GM18505 (cell line): ENCODE data around the gene TENT4A.

Experiments
- ATAC-seq: cut with Tn5 transposase; IDR thresholded peaks from one replicate; pipeline ENCODE4 v1.9.1; 2021; ENCODE audit not compliant: unreplicated experiment
- POLR2A ChIP-seq: IDR thresholded peaks from 4 replicates; pipeline ENCODE4 v1.6.1; 2011; ENCODE audit warnings: borderline replicate concordance; ENCODE audit not compliant: insufficient read depth, insufficient read length; ENCODE audit errors: extremely low read depth

Gene TENT4A

DNA sequence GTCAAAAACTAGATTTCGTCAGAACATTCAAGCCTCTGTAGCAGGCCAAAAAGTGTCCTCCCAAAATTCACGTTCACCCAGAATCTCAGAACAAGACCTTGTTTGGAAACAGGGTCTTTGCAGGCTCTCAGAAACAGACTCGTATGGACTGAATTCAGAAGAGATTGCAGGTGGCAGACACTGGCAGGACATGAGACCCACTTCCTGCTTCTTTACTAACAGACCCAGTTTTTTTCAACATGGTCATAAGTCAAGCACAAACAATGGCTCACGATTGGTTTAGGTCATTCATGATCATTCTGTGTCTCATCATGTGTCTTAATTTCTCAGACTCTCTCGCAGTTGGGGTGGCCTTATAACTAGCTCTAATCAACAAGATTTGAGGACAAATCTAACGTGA lies 5.4 kb upstream of the TENT4A start:
- no peak for TF ChIP-seq POLR2A
- ATAC-seq, result no peak

DNA sequence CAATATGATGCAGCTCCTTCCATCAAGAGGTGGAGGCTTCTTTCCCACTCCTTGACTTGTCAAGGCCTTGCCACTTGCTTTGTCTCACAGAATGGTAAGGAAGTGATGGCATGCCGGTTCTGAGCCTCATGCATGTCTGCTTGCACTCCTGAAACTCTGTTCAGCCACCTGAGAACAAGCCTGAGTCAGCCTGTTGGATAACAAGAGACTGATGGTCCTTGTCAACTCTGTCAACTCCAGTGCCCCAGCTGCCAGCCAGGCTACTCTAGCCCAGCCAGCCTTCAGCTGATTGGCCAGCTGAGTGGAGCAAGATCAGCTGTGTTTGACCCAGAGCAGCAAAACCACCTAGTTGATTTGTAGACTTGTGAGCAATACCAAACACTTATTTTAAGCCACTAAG lies 4.4 kb upstream of the TENT4A start:
- no peak for TF ChIP-seq POLR2A
- ATAC-seq, result no peak

DNA sequence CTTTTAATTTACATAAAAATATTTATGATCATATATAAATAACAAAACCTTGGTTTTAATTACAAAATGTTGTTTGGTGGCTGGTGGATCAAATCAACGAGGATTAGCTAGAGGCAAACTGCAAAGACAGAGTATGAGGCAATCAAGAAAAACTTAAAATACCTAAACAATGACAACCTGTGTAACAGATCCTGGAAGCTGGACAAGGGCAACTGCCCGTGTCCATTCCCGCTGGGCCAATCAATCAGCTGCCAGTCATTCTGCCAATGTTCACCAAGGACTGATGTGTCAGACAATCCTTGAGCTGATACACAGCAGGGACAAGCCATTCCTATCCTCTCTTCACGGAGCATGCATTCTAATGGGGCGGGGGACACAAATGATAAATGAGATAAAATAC lies 3.2 kb upstream of the TENT4A start:
- no peak for TF ChIP-seq POLR2A
- ATAC-seq, result no peak

DNA sequence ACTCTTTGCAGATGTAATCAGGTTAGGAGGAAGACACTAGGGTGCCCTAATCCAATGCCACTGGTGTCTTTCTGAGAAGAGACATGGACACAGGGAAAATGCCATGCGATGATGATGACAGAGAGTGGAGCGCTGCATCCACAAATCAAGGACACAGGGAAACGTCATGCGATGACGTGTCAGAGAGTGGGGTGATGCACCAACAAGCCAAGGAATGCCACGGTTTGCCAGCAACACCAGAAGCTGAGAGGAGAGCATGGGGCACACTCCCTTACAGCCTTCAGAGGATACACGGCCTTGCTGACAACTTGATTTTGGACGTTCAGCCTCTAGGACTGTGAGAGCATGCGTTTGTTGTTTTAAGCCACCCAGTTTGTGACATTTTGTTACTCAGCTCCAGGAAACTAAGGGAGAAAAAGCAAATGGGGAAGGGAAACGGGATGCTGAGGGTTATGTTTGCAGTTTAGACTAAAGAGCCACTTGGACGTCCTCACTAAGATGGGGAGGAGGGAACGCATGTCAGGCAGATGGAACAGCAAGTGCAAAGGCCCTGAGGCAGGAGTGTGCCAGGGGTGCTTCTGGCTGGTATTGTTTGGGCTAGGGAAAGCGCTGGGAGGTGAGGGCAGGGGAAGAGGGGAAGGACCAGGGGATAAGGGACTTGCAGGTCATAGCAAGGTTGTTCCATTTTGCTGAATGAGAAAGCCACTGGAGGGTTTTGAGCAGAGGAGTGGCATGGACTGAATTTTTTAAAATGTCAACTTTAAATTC lies 2.5 kb upstream of the TENT4A start:
- no peak for TF ChIP-seq POLR2A
- ATAC-seq, result no peak

DNA sequence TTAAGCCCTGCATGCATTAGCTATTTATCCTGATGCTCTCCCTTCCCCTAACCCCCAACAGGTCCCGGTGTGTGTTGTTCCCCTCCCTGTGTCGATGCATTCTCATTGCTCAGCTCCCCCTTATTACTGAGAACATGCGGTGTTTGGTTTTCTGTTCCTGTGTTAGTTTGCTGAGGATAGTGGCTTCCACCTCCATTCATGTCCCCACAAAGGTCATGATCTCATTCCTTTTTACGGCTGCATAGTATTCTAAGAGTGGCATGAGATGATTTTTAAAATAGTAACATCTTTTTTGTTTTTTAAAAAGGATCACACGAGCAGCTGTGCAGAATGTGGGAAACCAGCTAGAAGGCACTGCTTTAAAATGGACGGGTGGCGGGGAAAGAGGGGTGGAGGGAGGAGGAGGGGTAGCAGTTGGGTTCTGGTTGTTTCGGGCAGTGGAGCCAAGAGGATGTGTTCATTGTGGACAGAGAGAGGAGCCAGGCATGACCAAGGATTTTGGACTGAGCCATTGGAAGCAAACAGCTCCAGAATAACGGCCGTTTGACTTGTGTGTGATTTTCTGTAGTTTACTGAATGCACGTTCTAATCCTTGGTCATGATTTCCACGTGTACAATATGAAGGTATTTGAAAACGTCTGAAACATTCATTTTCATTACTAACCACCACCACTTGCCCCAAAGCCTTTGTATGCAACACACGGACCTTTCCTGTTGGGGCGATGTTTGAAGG lies 1.7 kb upstream of the TENT4A start:
- ATAC-seq, result no peak

DNA sequence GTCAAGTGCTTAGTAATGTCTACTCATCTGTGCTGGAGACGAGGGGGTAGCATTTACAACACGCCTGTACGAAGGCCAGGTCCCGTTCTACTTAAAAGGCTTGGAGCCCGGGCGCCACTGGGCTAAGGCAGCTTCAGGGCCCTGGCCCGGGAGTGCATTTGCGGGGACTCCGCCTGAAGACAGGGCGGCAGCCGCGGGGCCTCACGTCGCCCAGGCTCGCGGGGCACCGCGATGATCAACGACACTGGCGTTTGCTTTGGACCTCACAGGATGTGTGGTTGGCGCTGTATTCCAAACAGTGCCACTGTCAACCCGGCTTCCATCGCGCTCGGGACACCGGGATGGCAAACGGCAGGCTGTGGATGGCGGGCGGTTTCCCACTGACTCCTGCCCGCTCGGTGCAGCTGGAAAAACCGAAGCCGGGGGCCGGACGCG lies 1.1 kb upstream of the TENT4A start:
- ATAC-seq, result peak; percentile 14
- peak; percentile 24 for TF ChIP-seq POLR2A

More for the DNA sequence above, 1.7 kb upstream of the TENT4A start:
- no peak for TF ChIP-seq POLR2A

DNA sequence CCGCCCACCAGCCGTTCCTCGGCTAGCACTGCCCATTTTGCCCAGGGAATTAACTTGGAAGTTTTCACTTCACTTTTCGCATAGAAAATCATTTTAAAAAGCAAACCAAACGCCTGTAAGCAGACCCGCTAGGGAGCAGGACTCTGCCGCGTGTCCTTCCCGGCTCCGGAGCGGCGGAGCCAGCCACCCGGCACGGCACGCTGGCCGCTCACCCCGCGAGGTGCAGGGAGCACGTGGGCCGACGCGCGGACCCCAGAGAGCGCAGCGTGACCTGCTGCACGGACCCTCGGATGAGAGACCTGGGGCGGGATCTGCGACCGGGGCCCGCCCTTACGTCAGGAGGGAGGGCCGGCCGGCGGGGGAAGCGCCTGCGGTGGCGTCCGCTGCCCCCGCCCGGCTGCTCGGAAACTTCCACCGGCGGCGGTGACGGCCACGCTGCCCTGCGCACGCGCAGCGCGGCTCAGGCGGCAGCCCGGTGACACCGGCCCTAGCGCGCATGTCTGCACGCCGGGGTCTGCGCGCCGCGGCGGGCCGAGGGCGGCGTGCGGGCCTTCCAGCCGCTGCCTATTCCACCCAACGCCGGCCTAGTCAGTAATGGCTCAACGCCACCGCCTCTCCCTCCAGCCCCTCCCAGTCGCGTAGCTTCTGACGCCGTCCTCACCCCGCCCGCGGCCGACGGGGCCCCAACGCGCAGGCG lies 507 bp upstream of the TENT4A start:
- peak; percentile 61 for ATAC-seq
- peak; percentile 70 for TF ChIP-seq POLR2A

DNA sequence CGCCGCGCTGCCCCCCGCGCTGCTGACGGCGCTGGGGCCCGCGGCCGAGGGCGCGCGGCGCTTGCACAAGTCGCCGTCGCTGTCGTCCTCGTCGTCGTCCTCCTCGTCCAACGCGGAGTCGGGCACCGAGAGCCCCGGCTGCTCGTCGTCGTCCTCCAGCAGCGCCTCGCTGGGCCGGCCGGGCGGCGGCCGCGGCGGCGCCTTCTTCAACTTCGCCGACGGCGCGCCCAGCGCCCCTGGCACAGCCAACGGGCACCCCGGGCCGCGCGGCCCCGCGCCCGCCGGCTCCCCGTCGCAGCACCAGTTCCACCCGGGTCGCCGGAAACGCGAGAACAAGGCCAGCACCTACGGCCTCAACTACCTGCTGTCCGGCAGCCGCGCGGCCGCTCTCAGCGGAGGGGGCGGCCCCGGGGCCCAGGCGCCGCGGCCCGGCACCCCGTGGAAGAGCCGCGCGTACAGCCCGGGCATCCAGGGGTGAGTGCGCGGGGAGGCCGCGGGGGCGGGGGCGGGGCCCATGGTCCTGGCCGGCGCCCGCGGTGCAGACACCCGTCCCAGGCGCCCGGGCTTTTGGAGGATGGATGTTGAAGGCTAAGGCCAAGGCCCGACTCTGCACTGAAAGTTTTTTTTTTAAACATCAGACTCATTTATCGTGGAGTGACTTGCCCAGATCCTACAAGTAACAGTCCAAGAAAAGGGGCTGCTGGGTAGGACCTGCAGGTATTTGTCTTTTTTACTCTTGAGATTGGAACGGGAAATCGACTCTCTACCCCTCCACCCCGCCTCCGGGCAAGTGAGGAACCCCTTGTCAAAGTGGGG lies 1.2 kb downstream of the TENT4A start:
- ATAC-seq, result no peak
- TF ChIP-seq POLR2A, result no peak

DNA sequence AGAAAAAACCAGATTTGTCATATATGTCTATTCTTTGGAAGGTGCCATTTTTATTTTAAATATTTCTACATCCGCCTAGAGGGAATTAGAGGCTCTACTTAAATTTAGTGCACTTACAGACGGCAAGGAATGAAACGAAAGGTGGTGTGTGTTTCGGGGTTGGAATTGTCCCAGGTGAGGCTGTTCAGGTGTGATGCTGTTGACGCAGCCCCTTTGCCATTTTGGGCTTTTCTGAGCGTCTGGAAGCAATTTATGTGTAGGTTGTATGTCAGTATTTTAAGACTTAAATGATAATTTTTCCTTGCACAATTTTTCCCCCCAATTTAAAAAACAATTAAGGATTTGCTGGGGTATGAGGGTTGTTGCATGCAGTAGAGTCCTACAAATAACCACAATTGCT lies 2.0 kb downstream of the TENT4A start:
- no peak for ATAC-seq
- no peak for TF ChIP-seq POLR2A

DNA sequence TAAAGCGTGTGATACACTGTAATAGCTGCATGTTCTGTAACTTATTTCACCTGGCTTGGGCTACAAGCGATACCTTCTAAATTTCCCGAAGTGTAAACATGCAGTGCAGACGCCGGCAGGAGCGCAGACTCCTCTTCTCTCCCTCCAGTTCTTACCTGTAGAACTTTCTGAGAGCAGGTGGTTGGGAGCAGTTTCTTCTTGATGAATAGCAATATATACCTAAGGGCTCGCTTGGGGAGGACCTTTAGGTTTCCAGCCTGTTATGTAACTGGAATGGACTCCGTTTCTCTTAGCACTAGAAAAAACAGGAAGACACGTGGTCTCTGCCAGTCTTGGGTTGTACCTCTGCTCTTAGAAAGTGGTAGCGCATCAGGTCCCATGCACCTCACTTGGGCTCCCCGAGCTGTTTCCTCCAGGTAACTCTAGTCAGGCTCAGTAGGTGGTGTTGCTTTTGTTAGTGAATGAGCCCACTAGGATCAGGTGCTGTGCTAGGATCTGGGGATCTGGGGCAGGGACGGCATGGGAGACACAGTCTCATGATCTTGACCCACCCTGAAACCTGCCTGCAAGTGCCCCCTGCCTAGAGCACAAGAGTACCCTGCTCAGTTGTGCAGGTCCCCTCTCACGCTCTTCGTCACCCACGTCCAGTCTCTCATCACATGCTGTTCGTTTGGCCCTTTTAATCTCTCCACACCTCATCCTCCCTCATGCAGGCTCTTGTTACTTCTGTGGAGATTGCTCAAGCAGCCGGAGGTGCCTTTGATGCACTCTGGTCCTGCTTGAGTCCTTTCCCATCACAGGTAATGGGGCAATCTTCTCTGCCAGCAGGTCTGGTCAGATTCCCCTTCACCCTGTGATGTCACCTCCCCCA lies 2.8 kb downstream of the TENT4A start:
- no peak for ATAC-seq
- TF ChIP-seq POLR2A, result no peak

DNA sequence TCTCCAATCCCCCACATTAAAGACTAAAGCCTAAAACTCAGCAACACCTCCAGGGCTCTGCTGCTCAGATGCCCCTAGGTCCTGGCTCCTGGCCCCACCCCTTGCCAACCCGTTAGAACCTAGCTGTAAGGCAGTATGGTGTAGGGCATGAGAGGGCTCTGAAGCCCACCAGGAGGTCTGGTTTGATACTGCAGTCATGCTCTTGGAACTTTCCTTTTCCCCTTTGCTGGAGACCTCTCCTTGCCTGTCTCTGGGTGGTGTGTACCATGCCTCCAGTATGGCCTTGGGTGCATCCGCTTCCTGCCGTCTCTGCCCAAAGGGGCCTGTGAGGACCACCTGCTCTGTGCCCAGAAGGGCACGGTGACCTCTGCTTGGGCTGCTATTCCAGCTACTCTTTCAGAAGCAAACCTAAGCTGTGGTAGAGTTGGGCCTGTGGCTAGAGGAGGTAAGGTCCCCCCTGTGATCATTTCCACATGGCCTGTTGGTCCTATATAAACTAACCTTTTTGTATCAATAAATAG lies 3.5 kb downstream of the TENT4A start:
- ATAC-seq, result no peak
- no peak for TF ChIP-seq POLR2A

DNA sequence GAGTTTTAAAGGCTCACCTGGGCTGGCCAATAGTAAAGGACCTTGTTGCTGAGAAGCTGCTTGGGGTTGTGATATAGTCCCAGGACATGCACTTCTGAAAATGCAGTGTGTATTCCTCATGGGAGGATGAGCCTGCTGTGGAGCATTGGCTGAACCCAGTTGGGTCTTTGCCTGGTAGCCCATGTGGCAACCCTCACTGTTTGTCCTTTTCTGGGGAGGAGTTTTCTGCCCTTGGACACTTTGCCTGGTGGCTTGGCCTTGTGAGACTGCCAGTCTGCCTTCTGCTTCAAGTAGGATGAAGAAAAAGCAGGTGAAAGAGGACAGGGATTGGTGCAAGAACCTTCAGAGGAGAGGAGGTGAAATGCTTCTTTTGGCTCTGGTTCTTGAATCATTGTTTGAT lies 4.0 kb downstream of the TENT4A start:
- no peak for ATAC-seq
- no peak for TF ChIP-seq POLR2A
